Endodermal cell (in vitro differentiated cells): ENCODE results near the gene PLCD1. TPM values are rescaled to one million over a fixed set of nuclear protein-coding genes. Genes with fewer than 3 reads are reported as not detected.
"Not testable (repeated sequence)": the region's sequence is repeated elsewhere in the genome, so short reads cannot be mapped to it uniquely, and the experiment has no call there.

Source experiments
- DNase-seq: peaks from one replicate; pipeline ENCODE4 v3.0.0-alpha.2; 2017
- H3K27ac ChIP-seq: 2 replicates; pipeline ENCODE4 v1.5.1; 2013; ENCODE audit warnings: mild to moderate bottlenecking, low read depth, low read length, moderate library complexity
- H3K27me3 ChIP-seq: 2 replicates; pipeline ENCODE4 v1.6.1; 2013; ENCODE audit warnings: mild to moderate bottlenecking, low read length, moderate library complexity; ENCODE audit not compliant: insufficient read depth, control insufficient read depth, poor library complexity, severe bottlenecking
- H3K36me3 ChIP-seq: 2 replicates; pipeline ENCODE4 v1.7.0; 2013; ENCODE audit warnings: mild to moderate bottlenecking, low read length, moderate library complexity; ENCODE audit not compliant: control insufficient read depth, insufficient read depth
- H3K4me1 ChIP-seq: one replicate; pipeline ENCODE4 v1.7.0; 2013; ENCODE audit warnings: low read length; ENCODE audit not compliant: control insufficient read depth, insufficient read depth
- H3K4me3 ChIP-seq: 2 replicates; pipeline ENCODE4 v1.5.1; 2013; ENCODE audit warnings: mild to moderate bottlenecking, low read length, moderate library complexity
- H3K9ac ChIP-seq: 2 replicates; pipeline ENCODE4 v1.6.1; 2013; ENCODE audit warnings: mild to moderate bottlenecking, low read length, moderate library complexity; ENCODE audit not compliant: poor library complexity, severe bottlenecking; ENCODE audit errors: extremely low read depth
- H3K9me3 ChIP-seq: 2 replicates; pipeline ENCODE4 v1.6.1; 2013; ENCODE audit warnings: mild to moderate bottlenecking, low read length, moderate library complexity; ENCODE audit not compliant: control insufficient read depth
- H3K27ac Mint-ChIP-seq: 2 replicates; pipeline ENCODE4 v1.8.0; 2020; ENCODE audit warnings: mixed read lengths
- H3K27me3 Mint-ChIP-seq: 2 replicates; pipeline ENCODE4 v1.8.0; 2021; ENCODE audit warnings: mild to moderate bottlenecking, mixed read lengths; ENCODE audit not compliant: insufficient read depth
- H3K36me3 Mint-ChIP-seq: 2 replicates; pipeline ENCODE4 v1.8.0; 2020; ENCODE audit warnings: low read depth, mixed read lengths
- H3K4me1 Mint-ChIP-seq: 2 replicates; pipeline ENCODE4 v1.8.0; 2020; ENCODE audit warnings: mixed read lengths
- H3K4me3 Mint-ChIP-seq: 2 replicates; pipeline ENCODE4 v1.8.0; 2020; ENCODE audit warnings: mild to moderate bottlenecking, moderate library complexity, mixed read lengths
- H3K9me3 Mint-ChIP-seq: 2 replicates; pipeline ENCODE4 v1.8.0; 2020; ENCODE audit warnings: mild to moderate bottlenecking, mixed read lengths
- WGBS, 2 experiments: methylation state at CpG; one replicate each; pipeline versions ENCODE4 v1.1.5 to v1.1.7; 2013; ENCODE audit warnings: missing lambda C conversion rate in 2 of 2, mixed read lengths in 1 of 2; ENCODE audit not compliant: insufficient coverage in 1 of 2, insufficient read length in 1 of 2; 5-methylcytosine and 5-hydroxymethylcytosine counted together
- total RNA-seq, 2 donors: library from RNA; stranded (reverse); fragmentation: NEBNext Ultra II Directional in 1 of 2; extraction: Animal tissue kit (Norgen Biotek cat#: 25700) in 1 of 2; gene quantifications; 2 replicates in 1 of 2; 3 replicates in 1 of 2; pipeline ENCODE4 v1.2.1, GENCODE V29; 2021
- TF ChIP-seq, protein P1 (sequence below): fragments of 200-600 bp; sonication (generic); conservative IDR thresholded peaks from 2 replicates; pipeline ENCODE4 v1.5.0; 2021; ENCODE audit warnings: antibody characterized with exemption, mild to moderate bottlenecking

The PLCD1 gene
- total RNA-seq, 2 donors from 2014 or later, result 54.3 to 66.6 TPM

DNA sequence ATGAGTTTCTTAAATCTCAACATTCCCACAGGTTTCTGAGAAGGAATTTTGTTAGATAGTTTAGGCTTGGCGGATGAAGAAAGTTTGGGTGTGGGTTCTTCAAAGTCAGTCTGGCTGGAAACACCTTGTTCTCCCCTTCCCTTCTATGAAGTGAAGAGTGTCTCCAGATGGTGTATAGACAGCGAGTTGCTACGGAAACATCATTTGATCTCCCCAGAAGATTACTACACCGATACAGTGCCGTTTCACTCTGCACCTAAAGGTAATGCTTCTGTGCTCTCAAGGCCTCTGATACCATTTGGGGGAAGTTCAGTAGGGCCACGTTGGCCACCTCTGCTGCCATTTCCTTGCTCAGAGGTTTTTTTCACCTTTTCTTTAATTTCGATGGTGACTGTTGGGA, 30.1 kb upstream of the PLCD1 start:
- peaks cover 11% of the 10 kb centered on the region for H3K9me3 Mint-ChIP-seq
- no peaks in the 10 kb centered on the region for H3K9me3 ChIP-seq
- H3K4me1 ChIP-seq, result no peaks in the 10 kb centered on the region
- no peak overlapping the region for H3K27ac ChIP-seq
- TF ChIP-seq, protein P1, sequence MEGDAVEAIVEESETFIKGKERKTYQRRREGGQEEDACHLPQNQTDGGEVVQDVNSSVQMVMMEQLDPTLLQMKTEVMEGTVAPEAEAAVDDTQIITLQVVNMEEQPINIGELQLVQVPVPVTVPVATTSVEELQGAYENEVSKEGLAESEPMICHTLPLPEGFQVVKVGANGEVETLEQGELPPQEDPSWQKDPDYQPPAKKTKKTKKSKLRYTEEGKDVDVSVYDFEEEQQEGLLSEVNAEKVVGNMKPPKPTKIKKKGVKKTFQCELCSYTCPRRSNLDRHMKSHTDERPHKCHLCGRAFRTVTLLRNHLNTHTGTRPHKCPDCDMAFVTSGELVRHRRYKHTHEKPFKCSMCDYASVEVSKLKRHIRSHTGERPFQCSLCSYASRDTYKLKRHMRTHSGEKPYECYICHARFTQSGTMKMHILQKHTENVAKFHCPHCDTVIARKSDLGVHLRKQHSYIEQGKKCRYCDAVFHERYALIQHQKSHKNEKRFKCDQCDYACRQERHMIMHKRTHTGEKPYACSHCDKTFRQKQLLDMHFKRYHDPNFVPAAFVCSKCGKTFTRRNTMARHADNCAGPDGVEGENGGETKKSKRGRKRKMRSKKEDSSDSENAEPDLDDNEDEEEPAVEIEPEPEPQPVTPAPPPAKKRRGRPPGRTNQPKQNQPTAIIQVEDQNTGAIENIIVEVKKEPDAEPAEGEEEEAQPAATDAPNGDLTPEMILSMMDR, result no peak
- no peaks in the 10 kb centered on the region for H3K4me1 Mint-ChIP-seq
- no peaks in the 10 kb centered on the region for H3K36me3 ChIP-seq
- H3K27ac Mint-ChIP-seq, result no peak overlapping the region
- peaks cover 2% of the 10 kb centered on the region for H3K27me3 Mint-ChIP-seq
- H3K4me3 ChIP-seq, result no peak overlapping the region
- H3K36me3 Mint-ChIP-seq, result peaks cover 2% of the 10 kb centered on the region
- WGBS, 2 experiments, result 95 to 96% methylated on average over 6 to 7 of the region's 7 CpGs
- no peak for DNase-seq
- no peak overlapping the region for H3K4me3 Mint-ChIP-seq
- no peak overlapping the region for H3K9ac ChIP-seq
- no peaks in the 10 kb centered on the region for H3K27me3 ChIP-seq

DNA sequence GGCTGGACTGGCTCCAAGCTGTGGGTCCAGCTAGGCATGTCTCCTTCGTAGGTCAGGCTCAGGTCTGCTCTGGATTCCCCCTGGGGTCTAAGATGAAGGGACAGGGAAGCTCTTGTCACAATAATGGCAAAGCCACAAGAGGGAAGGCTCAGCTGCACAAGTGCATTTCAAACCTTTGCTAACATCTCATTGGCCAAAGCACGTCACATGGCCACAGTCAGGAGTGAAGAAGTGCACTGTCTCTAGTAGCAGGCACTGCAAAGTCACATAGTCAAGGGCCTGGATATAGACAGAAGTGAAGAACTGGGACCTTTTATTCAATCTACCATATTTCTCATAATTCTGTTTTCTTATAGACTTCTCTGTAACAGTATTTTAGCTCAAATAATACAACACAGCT, 29.7 kb upstream of the PLCD1 start:
- H3K27ac ChIP-seq, result no peak overlapping the region
- TF ChIP-seq, protein P1, result no peak
- no peaks in the 10 kb centered on the region for H3K4me1 ChIP-seq
- Mint-ChIP-seq H3K4me3 (no peak overlapping the region), H3K27ac (no peak overlapping the region), H3K36me3 (peaks cover 3% of the 10 kb centered on the region), H3K4me1 (no peaks in the 10 kb centered on the region), H3K9me3 (peaks cover 13% of the 10 kb centered on the region), H3K27me3 (peaks cover 2% of the 10 kb centered on the region)
- H3K36me3 ChIP-seq, result no peaks in the 10 kb centered on the region
- no peaks in the 10 kb centered on the region for H3K9me3 ChIP-seq
- no peak for DNase-seq
- H3K9ac ChIP-seq, result no peak overlapping the region
- 89 to 95% methylated on average over 1 to 2 of the region's 2 CpGs for WGBS, 2 experiments
- no peaks in the 10 kb centered on the region for H3K27me3 ChIP-seq
- no peak overlapping the region for H3K4me3 ChIP-seq

DNA sequence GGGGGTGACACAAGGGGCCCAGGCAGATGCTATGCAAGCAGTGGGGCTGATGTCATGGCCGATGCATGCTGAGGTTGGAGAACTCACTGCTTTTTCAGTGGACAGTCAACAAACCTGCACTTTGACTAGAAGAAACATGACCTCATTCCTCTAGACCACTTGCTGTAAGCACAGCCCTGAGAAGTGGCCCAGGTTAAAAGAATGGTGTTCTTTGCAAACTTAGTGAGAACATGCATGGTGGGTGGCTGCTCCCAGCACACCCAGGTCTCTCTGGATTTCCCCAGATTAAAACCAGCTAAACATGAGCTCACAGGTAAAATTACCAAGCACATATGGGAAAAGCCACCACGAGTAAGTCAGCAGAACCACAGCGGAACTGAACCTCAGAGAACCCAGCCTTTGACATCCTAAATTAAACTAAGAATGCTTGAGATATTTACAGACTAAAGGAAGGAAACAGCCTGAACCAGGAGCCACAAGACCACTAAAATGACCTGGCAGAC, 25.1 kb upstream of the PLCD1 start:
- Histone ChIP-seq H3K4me1 (no peaks in the 10 kb centered on the region), H3K4me3 (no peak overlapping the region), H3K36me3 (no peaks in the 10 kb centered on the region), H3K27me3 (no peaks in the 10 kb centered on the region), H3K9ac (no peak overlapping the region), H3K9me3 (no peaks in the 10 kb centered on the region), H3K27ac (no peak overlapping the region)
- 17 to 83% methylated on average over 1 to 3 of the region's 3 CpGs for WGBS, 2 experiments
- TF ChIP-seq, protein P1, result no peak
- no peak for DNase-seq
- H3K27me3 Mint-ChIP-seq, result peaks cover 3% of the 10 kb centered on the region
- peaks cover 11% of the 10 kb centered on the region for H3K36me3 Mint-ChIP-seq
- H3K27ac Mint-ChIP-seq, result no peak overlapping the region
- no peak overlapping the region for H3K4me3 Mint-ChIP-seq
- no peaks in the 10 kb centered on the region for H3K4me1 Mint-ChIP-seq
- peaks cover 35% of the 10 kb centered on the region for H3K9me3 Mint-ChIP-seq

GRCh38 chr3:38053813-38054498, 24.5 kb upstream of the PLCD1 start:
- not testable (repeated sequence) for H3K9ac ChIP-seq, H3K36me3 ChIP-seq, H3K4me3 Mint-ChIP-seq, H3K27ac ChIP-seq, H3K27ac Mint-ChIP-seq, H3K27me3 Mint-ChIP-seq, H3K4me1 ChIP-seq, H3K4me3 ChIP-seq, DNase-seq, H3K27me3 ChIP-seq, H3K9me3 ChIP-seq, H3K4me1 Mint-ChIP-seq
- Mint-ChIP-seq H3K9me3 (peaks cover 35% of the 10 kb centered on the region), H3K36me3 (peaks cover 11% of the 10 kb centered on the region)
- WGBS, 2 experiments, result 91 to 95% methylated on average over 4 to 5 of the region's 9 CpGs

- 94% methylated on average over 18 of the region's 32 CpGs; no CpG with 5 or more reads in 1 of the 2 experiments for WGBS, 2 experiments
These were observed 23.8 kb upstream of the PLCD1 start for GRCh38 chr3:38053286-38053685.

More at GRCh38 chr3:38053286-38053685, 23.8 kb upstream of the PLCD1 start:
- not testable (repeated sequence) for DNase-seq, H3K27ac ChIP-seq, H3K27ac Mint-ChIP-seq, H3K4me3 Mint-ChIP-seq, H3K4me3 ChIP-seq, H3K27me3 ChIP-seq, H3K4me1 ChIP-seq, H3K9me3 ChIP-seq, H3K4me1 Mint-ChIP-seq, H3K36me3 ChIP-seq, H3K9ac ChIP-seq, H3K27me3 Mint-ChIP-seq
- peaks cover 35% of the 10 kb centered on the region for H3K9me3 Mint-ChIP-seq
- H3K36me3 Mint-ChIP-seq, result peaks cover 11% of the 10 kb centered on the region
